Duodenal mucosa (tissue), 2 donors: ENCODE results near the gene BNIPL.

Source experiments
- H3K27ac ChIP-seq: one replicate; pipeline ENCODE4 v1.7.0; 2013; ENCODE audit warnings: low read depth, low read length
- H3K27me3 ChIP-seq, 2 donors: one replicate each; pipeline ENCODE4 v1.7.0; 2013; ENCODE audit warnings: low read length in 2 of 2, control low read depth in 1 of 2; ENCODE audit not compliant: insufficient read depth in 2 of 2, control insufficient read depth in 1 of 2
- H3K36me3 ChIP-seq, 2 donors: one replicate each; pipeline ENCODE4 v1.7.0; 2013; ENCODE audit warnings: low read length in 2 of 2, control low read depth in 1 of 2; ENCODE audit not compliant: insufficient read depth in 2 of 2, control insufficient read depth in 1 of 2
- H3K4me1 ChIP-seq, 2 donors: one replicate each; pipeline ENCODE4 v1.7.0; 2013; ENCODE audit warnings: low read length in 2 of 2, control low read depth in 1 of 2; ENCODE audit not compliant: insufficient read depth in 2 of 2, control insufficient read depth in 1 of 2
- H3K4me3 ChIP-seq, 2 donors: one replicate each; pipeline ENCODE4 v1.7.0; 2013; ENCODE audit warnings: low read length in 2 of 2, low read depth in 1 of 2
- H3K9ac ChIP-seq, 2 donors: one replicate each; pipeline ENCODE4 v1.7.0; 2013; ENCODE audit warnings: low read length in 2 of 2, low read depth in 1 of 2
- H3K9me3 ChIP-seq, 2 donors: one replicate each; pipeline ENCODE4 v1.7.0; 2013; ENCODE audit warnings: low read length in 2 of 2, control low read depth in 1 of 2; ENCODE audit not compliant: control insufficient read depth in 1 of 2

Gene BNIPL

DNA sequence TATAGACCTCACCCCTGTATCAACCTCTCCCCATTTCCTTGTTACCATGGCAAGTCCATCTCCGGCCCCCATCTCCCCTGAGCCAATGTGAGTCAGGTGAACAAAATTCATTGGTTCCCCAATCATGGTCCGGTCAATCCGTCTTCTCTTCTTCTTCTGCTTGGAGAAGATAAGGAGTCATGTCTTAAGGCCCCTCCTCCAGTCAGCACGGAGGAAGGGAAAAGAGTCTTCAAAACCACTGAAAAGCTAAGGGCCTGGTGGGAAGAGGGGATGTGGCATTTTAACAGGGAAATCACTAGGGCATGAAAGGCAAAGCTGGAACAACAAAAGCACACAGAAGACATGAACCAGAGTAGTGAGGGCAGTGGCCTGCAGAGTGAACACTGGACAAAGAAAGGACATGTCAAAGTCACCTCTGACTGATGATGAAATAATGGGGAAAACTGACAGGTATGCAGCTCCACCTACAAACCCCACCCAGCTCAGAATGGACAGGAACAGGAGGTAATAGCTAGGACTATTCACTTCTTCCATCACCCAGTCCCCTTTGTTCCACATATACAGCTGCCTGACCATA, 18.7 kb downstream of the BNIPL start:
- Histone ChIP-seq H3K27me3 (no peaks in the 10 kb centered on the region), H3K4me1 (peaks cover 29 to 41% of the 10 kb centered on the region in 2 donors), H3K9ac (no peak overlapping the region), H3K9me3 (no peaks in the 10 kb centered on the region), H3K27ac (no peak overlapping the region), H3K36me3 (peaks cover 35 to 50% of the 10 kb centered on the region in 2 donors), H3K4me3 (no peak overlapping the region)

DNA sequence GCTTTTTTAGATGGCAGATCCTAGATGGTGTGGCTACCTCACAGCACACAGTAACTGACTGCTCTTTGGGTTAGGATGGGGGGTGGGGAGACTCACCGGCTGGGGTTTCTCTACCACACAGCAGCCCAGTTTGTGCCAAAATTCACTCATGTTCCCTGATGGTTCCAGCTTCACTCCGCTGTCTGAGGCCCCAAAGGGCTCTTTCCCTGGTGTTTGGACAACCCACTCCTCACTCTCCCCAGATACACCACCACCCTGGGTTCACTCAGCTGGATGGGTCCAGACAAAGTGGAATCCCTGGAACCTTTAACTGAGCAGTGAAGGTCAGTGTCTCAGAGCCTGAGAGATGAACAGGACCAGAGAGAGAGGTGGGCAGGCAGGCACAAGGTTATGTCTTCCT, 19.2 kb downstream of the BNIPL start:
- Histone ChIP-seq H3K4me3 (peak overlapping the region in 1 of 2 donors; percentile 50), H3K27me3 (no peaks in the 10 kb centered on the region), H3K9ac (peak overlapping the region in 1 of 2 donors; percentile 42), H3K36me3 (peaks cover 35 to 50% of the 10 kb centered on the region in 2 donors), H3K9me3 (no peaks in the 10 kb centered on the region), H3K27ac (no peak overlapping the region), H3K4me1 (peaks cover 31 to 45% of the 10 kb centered on the region in 2 donors)

DNA sequence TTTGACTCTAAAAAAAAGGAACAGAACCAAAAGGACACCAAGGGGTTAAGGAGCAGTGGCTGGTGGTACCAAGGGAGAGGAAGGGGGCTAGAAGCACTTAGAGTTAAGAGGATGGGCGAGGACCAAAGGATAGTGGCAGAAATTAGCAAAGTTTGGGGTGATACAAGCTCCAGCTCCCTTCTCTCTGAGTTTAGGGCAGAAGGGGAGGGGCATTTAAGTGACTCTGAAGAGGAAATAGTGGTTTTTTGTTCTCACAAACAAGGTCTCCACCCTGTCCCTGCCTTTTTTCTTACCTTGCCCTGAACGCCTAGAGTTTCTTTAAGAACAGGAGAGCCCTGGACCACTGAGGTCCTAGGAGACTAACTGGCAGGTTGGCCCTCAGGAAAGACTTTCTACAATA, 19.8 kb downstream of the BNIPL start:
- peaks cover 31 to 45% of the 10 kb centered on the region in 2 donors for H3K4me1 ChIP-seq

DNA sequence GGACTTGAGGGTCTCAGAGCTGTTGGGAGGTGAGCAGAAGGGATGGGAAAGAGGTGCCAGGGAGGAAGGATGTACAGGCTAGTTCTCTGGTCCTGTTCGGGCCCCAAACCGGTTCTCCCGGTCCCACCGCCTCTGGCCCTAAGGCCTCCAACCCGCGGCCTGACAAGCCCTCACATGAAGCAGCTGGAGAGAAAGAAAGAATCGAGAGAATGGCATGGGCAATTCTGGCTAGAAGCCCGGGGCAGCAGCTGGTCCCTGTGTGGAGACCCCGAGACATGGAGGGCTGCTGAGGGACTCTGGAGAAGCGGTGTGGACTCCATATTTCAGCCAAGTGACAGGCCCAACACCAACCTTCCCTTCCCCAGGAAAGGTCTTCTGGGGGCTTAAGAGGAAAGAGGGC, 22.3 kb downstream of the BNIPL start:
- Histone ChIP-seq H3K4me3 (peak overlapping the region; percentile 97 to 98), H3K9ac (peak overlapping the region; percentile 97 to 99), H3K9me3 (no peaks in the 10 kb centered on the region), H3K36me3 (peaks cover 20 to 30% of the 10 kb centered on the region in 2 donors), H3K27me3 (no peaks in the 10 kb centered on the region), H3K27ac (peak overlapping the region; percentile 94), H3K4me1 (peaks cover 31 to 45% of the 10 kb centered on the region in 2 donors)

More for the DNA sequence above, 19.8 kb downstream of the BNIPL start:
- Histone ChIP-seq H3K27me3 (no peaks in the 10 kb centered on the region), H3K4me3 (peak overlapping the region; percentile 50 to 98), H3K36me3 (peaks cover 35 to 50% of the 10 kb centered on the region in 2 donors), H3K9ac (peak overlapping the region; percentile 25 to 42), H3K27ac (no peak overlapping the region), H3K9me3 (no peaks in the 10 kb centered on the region)

DNA sequence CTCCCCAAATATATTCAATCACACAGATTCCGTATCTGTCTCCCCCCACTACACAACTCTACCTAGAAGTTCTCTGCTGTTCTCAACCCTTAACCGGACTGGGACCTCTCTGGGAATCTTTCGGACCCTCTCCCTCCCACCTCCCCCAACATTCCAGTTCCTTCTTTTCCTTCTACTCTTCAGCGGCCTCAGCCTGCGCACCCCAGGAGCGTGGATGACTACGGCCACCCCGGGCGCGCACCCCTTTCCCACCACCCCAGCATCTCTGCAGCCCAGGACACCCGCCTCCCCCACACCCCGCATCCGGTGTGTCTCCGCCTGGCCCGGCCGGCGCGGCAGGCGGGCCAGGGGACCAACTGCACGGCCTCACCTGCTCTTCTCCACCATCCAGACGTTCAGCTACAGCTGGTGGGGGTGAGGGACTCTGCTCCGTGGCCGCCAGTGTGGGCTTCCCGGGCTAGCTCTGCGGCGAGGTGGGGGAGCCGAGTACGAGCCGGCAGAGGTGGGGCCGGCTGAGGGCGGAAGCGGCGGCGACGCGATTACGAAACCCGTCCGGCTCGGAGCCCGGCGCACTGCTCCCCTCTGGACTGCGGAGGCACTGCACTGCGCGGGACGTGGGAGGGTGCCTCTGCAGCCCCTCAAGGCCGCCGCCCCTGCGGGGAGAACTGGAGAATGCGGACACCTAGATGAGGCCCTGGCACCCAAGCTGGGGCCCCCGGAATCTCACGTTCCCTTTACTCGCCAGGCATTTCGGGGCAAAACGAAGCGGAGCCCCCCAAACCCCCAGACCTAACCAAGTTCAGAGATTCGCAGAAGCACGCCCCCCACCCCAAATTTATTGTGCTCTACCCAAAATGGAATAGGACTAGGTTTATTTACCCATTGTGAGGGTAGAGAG, 23.0 kb downstream of the BNIPL start, which contains the start of gene CDC42SE1:
Gene CDC42SE1, minus strand, starts transcription at position 514 of the 898 bp plus-strand sequence. CDS start 3,892 bp downstream, outside the sequence.
- Histone ChIP-seq H3K4me1 (peaks cover 31 to 45% of the 10 kb centered on the region in 2 donors), H3K27me3 (no peaks in the 10 kb centered on the region), H3K4me3 (peak within 1 kb of the TSS; percentile 97 to 98), H3K27ac (peak within 1 kb of the TSS; percentile 94), H3K9me3 (no peaks in the 10 kb centered on the region), H3K36me3 (peaks cover 17 to 24% of the 10 kb centered on the region in 2 donors), H3K9ac (peak within 1 kb of the TSS; percentile 97 to 99)

DNA sequence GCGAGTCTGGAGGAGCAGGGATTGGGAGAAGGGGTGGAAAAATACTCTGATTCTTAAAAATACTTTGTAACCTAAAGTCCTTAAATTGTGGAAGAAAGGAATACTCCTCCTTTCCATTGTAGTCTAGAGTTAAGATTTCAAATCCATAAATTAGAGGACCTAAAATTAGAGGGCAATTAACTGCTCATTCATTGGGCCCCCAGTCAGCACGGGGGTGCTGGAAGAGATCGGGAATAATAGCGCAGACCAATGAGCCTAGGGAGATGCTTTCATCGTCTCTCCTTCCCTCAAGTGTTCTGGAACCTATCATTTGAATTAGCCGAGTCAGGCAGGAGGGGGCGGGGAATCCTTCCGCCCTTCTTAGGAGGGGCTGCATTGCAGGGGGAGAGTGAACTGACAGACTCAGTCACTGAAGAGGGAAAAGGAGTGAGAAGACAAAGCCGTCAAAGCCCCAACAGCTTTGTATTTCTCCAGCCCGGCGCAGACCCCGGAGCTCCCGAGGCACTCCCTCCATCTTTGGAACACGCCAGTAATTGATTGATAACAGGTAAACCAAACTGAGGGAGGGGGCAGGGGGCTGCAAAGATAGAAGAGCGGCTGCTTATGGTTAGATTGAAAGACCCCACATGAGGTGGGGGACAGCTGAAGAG, 23.7 kb downstream of the BNIPL start, which contains the start of gene MLLT11:
Gene MLLT11, plus strand, starts transcription at position 391 of the 650 bp plus-strand sequence. CDS start 6,828 bp downstream, outside the sequence.
- Histone ChIP-seq H3K27me3 (no peaks in the 10 kb centered on the region), H3K9me3 (no peaks in the 10 kb centered on the region), H3K4me3 (peak within 1 kb of the TSS; percentile 97 to 98), H3K4me1 (peaks cover 31 to 45% of the 10 kb centered on the region in 2 donors), H3K36me3 (peaks cover 9 to 16% of the 10 kb centered on the region in 2 donors), H3K27ac (peak within 1 kb of the TSS; percentile 94), H3K9ac (peak within 1 kb of the TSS; percentile 97 to 99)

DNA sequence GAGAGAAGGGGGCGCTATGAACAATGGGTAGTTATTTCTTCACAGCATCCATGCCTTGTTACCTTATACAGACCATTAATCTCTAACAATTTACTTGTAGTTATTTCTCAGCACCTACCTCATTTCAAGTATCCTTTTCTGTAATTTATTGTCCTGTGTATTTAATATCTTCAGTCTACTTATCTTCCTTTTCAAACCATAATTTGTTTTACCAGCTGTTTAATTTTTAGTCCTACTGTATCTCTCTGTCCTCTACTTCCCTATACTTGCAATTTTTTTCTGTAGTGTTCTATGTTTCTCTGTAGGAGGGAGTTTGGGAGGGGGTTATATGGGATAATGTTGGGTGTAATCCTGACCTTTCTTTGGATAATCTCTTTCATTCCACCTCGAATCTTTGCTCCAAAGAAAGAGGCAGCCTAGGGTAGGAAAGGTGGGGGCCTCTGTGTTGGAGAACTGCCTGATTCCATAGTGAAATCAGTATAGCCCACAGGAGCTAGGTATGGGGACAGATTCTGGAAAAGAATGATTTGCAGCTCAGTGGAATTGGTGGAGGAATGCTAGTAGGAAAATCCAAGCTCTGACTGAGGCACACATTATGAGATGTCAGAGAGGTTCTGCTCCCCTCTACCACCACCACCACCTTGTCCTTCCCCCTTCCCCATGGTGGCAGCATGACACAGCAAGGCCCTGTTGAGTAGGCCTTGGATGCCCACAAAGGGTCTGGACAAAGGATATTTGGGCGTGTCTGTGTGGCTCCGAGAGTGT, 24.5 kb downstream of the BNIPL start:
- no peak overlapping the region for H3K27ac ChIP-seq
- H3K4me1 ChIP-seq: peaks cover 24 to 38% of the 10 kb centered on the region in 2 donors
- H3K4me3 ChIP-seq: peak overlapping the region; percentile 97 to 98
- no peaks in the 10 kb centered on the region for H3K27me3 ChIP-seq
- H3K9ac ChIP-seq: peak overlapping the region in 1 of 2 donors; percentile 99
- no peaks in the 10 kb centered on the region for H3K9me3 ChIP-seq
- H3K36me3 ChIP-seq: peaks cover 3 to 9% of the 10 kb centered on the region in 2 donors

DNA sequence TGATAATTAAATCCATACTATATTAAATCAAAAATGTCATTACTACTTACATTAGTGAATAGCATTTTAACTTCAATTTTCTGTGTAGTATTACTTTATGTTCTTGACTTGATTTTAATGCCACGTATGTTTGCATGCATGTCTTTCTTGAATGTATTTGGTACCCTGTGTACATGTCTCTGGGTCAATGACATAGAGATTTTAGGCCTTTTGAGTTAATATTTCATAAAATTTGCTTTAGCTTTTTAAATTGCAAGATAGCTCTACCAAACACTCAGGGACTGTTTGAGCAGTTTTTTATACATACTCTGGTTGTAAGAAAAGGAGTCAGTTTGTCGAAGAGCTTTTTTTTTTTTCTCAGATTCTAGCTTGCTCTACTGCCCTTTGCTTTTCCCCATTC, 25.3 kb downstream of the BNIPL start:
- Histone ChIP-seq H3K27ac (no peak overlapping the region), H3K4me3 (no peak overlapping the region)

DNA sequence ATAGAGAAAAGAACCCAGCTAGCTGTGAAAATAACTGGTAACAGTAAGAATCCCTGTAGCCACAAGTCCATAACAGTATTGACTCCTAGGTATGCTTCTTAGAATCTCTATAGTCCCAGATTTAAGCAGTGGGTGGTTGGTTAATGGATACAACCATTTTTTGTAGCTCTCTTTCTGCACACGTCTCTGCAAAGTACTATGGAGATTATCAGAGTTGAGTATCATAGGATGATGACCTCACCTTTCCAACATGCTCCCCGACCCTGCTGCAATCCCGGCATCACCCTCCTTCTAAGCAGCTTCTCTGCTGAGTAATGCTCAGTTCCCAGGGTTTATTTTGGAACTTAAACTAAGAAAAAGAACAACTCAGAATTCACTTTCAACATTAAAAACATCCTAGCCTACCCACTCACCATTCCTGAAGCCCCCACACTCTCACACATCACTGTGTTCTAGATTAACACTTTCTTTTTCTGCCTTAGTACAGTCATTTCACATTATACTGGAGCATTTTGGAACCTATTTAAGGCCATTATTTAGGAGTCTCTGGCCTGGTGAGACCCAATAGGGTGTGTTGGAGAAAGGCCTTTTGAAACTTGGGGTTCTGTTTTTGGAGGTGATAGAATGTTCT, 26.5 kb downstream of the BNIPL start:
- Histone ChIP-seq H3K4me1 (peaks cover 8 to 18% of the 10 kb centered on the region in 2 donors), H3K9me3 (no peaks in the 10 kb centered on the region), H3K27me3 (no peaks in the 10 kb centered on the region), H3K36me3 (no peaks in the 10 kb centered on the region), H3K4me3 (no peak overlapping the region), H3K9ac (no peak overlapping the region), H3K27ac (no peak overlapping the region)

More for the DNA sequence above, 25.3 kb downstream of the BNIPL start:
- no peaks in the 10 kb centered on the region for H3K9me3 ChIP-seq
- H3K4me1 ChIP-seq: peaks cover 16 to 29% of the 10 kb centered on the region in 2 donors
- H3K36me3 ChIP-seq: peaks cover 0 to under 1% of the 10 kb centered on the region in 2 donors
- H3K27me3 ChIP-seq: no peaks in the 10 kb centered on the region
- H3K9ac ChIP-seq: no peak overlapping the region
